ENCODE data around the gene PPP2R3A.

Gene PPP2R3A

GRCh38 chr3:136197159-136197793, 231.7 kb downstream of the PPP2R3A start:
- DNase-seq (ENCODE audit: low read depth), result no peak

Data from HS-27A (cell line).